Spleen (tissue), 11 donors: Measurements from ENCODE around the gene PARD3. TPM values are rescaled to one million over a fixed set of nuclear protein-coding genes. Genes with fewer than 3 reads are reported as not detected.
A peak's percentile ranks its signal among the peaks of the same experiment; 100 is the strongest.

ENCODE experiments used
- DNase-seq: peaks from one replicate; pipeline ENCODE4 v3.0.0-alpha.2; 2020
- H3K27ac ChIP-seq, 8 donors: fragments of 200-600 bp; sonication (generic) in 7 of 8; 1 replicate in 4 of 8; 2 replicates in 4 of 8; pipeline versions ENCODE4 v1.5.0 to v1.8.0; 2016 to 2021; ENCODE audit warnings: inconsistent platforms in 4 of 8, mild to moderate bottlenecking in 4 of 8, moderate library complexity in 1 of 8
- H3K27me3 ChIP-seq, 7 donors: fragments of 200-600 bp; sonication (generic) in 6 of 7; replicated peaks in 1 of 7; 1 replicate in 4 of 7; 2 replicates in 3 of 7; pipeline versions ENCODE4 v1.5.0 to v1.8.0; 2016 to 2021; ENCODE audit warnings: inconsistent platforms in 3 of 7, mild to moderate bottlenecking in 1 of 7
- H3K36me3 ChIP-seq, 6 donors: fragments of 200-600 bp; sonication (generic) in 5 of 6; 1 replicate in 4 of 6; 2 replicates in 2 of 6; pipeline versions ENCODE4 v1.5.0 to v1.8.0; 2016 to 2021; ENCODE audit warnings: inconsistent platforms in 2 of 6
- H3K4me1 ChIP-seq, 6 donors: fragments of 200-600 bp; sonication (generic) in 5 of 6; 1 replicate in 3 of 6; 2 replicates in 3 of 6; pipeline versions ENCODE4 v1.5.0 to v1.8.0; 2016 to 2021; ENCODE audit warnings: inconsistent platforms in 3 of 6
- H3K4me3 ChIP-seq, 8 donors: fragments of 200-600 bp; sonication (generic) in 7 of 8; 1 replicate in 4 of 8; 2 replicates in 4 of 8; pipeline versions ENCODE4 v1.5.0 to v1.8.0; 2016 to 2021; ENCODE audit warnings: inconsistent platforms in 4 of 8, mild to moderate bottlenecking in 4 of 8, moderate library complexity in 2 of 8
- H3K9me3 ChIP-seq, 8 donors: fragments of 200-600 bp; sonication (generic) in 7 of 8; 1 replicate in 4 of 8; 2 replicates in 4 of 8; pipeline versions ENCODE4 v1.5.0 to v1.8.0; 2016 to 2021; ENCODE audit warnings: inconsistent platforms in 4 of 8
- CTCF ChIP-seq, 11 experiments: fragments of 200-600 bp in 7 of 11; fragments of 450-650 bp in 4 of 11; sonication (generic) in 4 of 11; IDR thresholded peaks in 8 of 11; conservative IDR thresholded peaks in 3 of 11; 1 replicate in 7 of 11; 2 replicates in 4 of 11; pipeline versions ENCODE4 v1.4.0 to v1.8.0; 2016 to 2021; ENCODE audit warnings: antibody characterized with exemption in 11 of 11, inconsistent platforms in 4 of 11, mild to moderate bottlenecking in 1 of 11
- POLR2A ChIP-seq, 3 donors: fragments of 450-650 bp; IDR thresholded peaks; one replicate each; pipeline ENCODE4 v1.5.1; 2017; ENCODE audit warnings: antibody characterized with exemption in 3 of 3, mild to moderate bottlenecking in 1 of 3
- POLR2AphosphoS5 ChIP-seq, 3 donors: sonication (generic); formaldehyde crosslinking; IDR thresholded peaks; one replicate each; pipeline ENCODE4 v1.5.1; 2017; ENCODE audit warnings: antibody characterized with exemption in 3 of 3
- WGBS, 5 donors: extraction: QIAGEN DNeasy Blood & Tissue Kit in 3 of 5; methylation state at CpG; one replicate each; pipeline versions ENCODE4 v1.1.5 to v1.1.7; 2013 to 2018; 5-methylcytosine and 5-hydroxymethylcytosine counted together
- intact Hi-C: fragments of 100-400 bp; cut with DNase I; formaldehyde crosslinking; loops from one replicate; pipeline ENCODE4 v1.15.0; 2023; ENCODE audit warnings: low total_unique reads
- polyA plus RNA-seq, 3 donors: library from polyadenylated mRNA; stranded (reverse); fragments of 200-250 nt; gene quantifications; one replicate each; pipeline ENCODE4 v1.2.1, GENCODE V29; 2013
- total RNA-seq, 7 donors: library from RNA; depleted of rRNA in 3 of 7; stranded (reverse); fragments of >200 nt in 3 of 7; fragmentation: NEBNext Ultra II Directional in 4 of 7; extraction: Animal tissue kit (Norgen Biotek cat#: 25700) in 4 of 7; gene quantifications; one replicate each; pipeline versions ENCODE4 v1.1.0 to v1.2.1, GENCODE V29; 2016 to 2021
- donor health status: healthy with polysubstance abuse.
- donor health status: DM: no; HTN: no; CAD: no; lungs with moderate emphysema.
- donor health status: DM: no; HTN: no; CAD: no.
- donor health status: Bipolar disorder and iron deficiency.
- donor health status: healthy.
- donor health status: DM: no; HTN: no; CAD: no.
- donor health status: DM: yes; HTN: yes; CAD: no.

Gene PARD3
- total and polyA plus RNA-seq, 10 donors = 2.8 to 18.9 (median 10.8) TPM

- Histone ChIP-seq H3K36me3 (no peaks in the 10 kb centered on the region), H3K27ac (peak overlapping the region in 2 of 8 donors; percentile 71 to 81), H3K4me3 (no peak overlapping the region), H3K4me1 (peaks cover 0 to 4% (median 0%) of the 10 kb centered on the region in 6 donors), H3K27me3 (no peaks in the 10 kb centered on the region), H3K9me3 (peaks cover 0 to 15% (median 5%) of the 10 kb centered on the region in 8 donors)
- 59 to 76% (median 71%) methylated on average over 3 of the region's 3 CpGs for WGBS, 5 donors
- TF ChIP-seq CTCF (IDR thresholded peaks at IDR 0.05 in 8 of 11, conservative IDR thresholded peaks at IDR 0.05 in 3 of 11) (no peak), POLR2AphosphoS5 (IDR thresholded peaks at IDR 0.05) (no peak), POLR2A (IDR thresholded peaks at IDR 0.05) (no peak)
- intact Hi-C loops = loop anchor here (10.0 kb wide), 1 partner anchor 106 kb away; no protein-coding TSS in a partner anchor
- no peak for DNase-seq
Measured at GRCh38 chr10:34528320-34528719, 286.8 kb downstream of the PARD3 start.

- intact Hi-C loops = loop anchor here (10.0 kb wide), 1 partner anchor 108 kb away; no protein-coding TSS in a partner anchor
- DNase-seq = no peak
- WGBS, 5 donors = 58 to 86% (median 71%) methylated on average over 7 of the region's 7 CpGs
- Histone ChIP-seq H3K9me3 (peaks cover 0 to 15% (median 5%) of the 10 kb centered on the region in 8 donors), H3K36me3 (no peaks in the 10 kb centered on the region), H3K4me3 (no peak overlapping the region), H3K27me3 (no peaks in the 10 kb centered on the region), H3K27ac (peak overlapping the region in 7 of 8 donors; percentile 30 to 81 (median 61)), H3K4me1 (peaks cover 0 to 4% (median 0%) of the 10 kb centered on the region in 6 donors)
- no peak for TF ChIP-seq POLR2A (IDR thresholded peaks at IDR 0.05)
- no peak for TF ChIP-seq CTCF (IDR thresholded peaks at IDR 0.05 in 8 of 11, conservative IDR thresholded peaks at IDR 0.05 in 3 of 11)
- no peak for TF ChIP-seq POLR2AphosphoS5 (IDR thresholded peaks at IDR 0.05)
Measured at GRCh38 chr10:34526758-34527730, 288.1 kb downstream of the PARD3 start.

GRCh38 chr10:34526186-34526585, 288.9 kb downstream of the PARD3 start:
- 70 to 85% (median 77%) methylated on average over 3 of the region's 3 CpGs for WGBS, 5 donors
- intact Hi-C loops = loop anchor here (10.0 kb wide), 1 partner anchor 109 kb away; no protein-coding TSS in a partner anchor
- peak overlapping the region in 7 of 8 donors; percentile 30 to 81 (median 61) for H3K27ac ChIP-seq

More at GRCh38 chr10:34526186-34526585, 288.9 kb downstream of the PARD3 start:
- Histone ChIP-seq H3K9me3 (peaks cover 0 to 8% (median 3%) of the 10 kb centered on the region in 8 donors), H3K4me1 (peaks cover 0 to 4% (median 0%) of the 10 kb centered on the region in 6 donors), H3K4me3 (no peak overlapping the region), H3K27me3 (no peaks in the 10 kb centered on the region), H3K36me3 (no peaks in the 10 kb centered on the region)
- DNase-seq = no peak
- no peak for TF ChIP-seq POLR2A (IDR thresholded peaks at IDR 0.05)
- no peak for TF ChIP-seq CTCF (IDR thresholded peaks at IDR 0.05 in 8 of 11, conservative IDR thresholded peaks at IDR 0.05 in 3 of 11)
- no peak for TF ChIP-seq POLR2AphosphoS5 (IDR thresholded peaks at IDR 0.05)
